Articular chondrocyte of knee joint (primary cell): ENCODE data around the gene C1QBP. TPM values are rescaled to one million over a fixed set of nuclear protein-coding genes. Genes with fewer than 3 reads are reported as not detected.

ENCODE experiments used
- total RNA-seq: library from RNA; depleted of rRNA; stranded (reverse); fragments of >200 nt; gene quantifications from 2 replicates; pipeline ENCODE4 v1.2.3, GENCODE V29; 2012

Gene C1QBP
- 147 and 156 TPM in 2 replicates for total RNA-seq

GRCh38 chr17:5438716-5439445 lies at the start of gene C1QBP:
C1QBP (minus strand) TSS chr17:5439155; CDS start chr17:5439073, 82 bp downstream.

GRCh38 chr17:5486206-5487124 lies 47.5 kb upstream of the C1QBP start, which contains the start of gene MIS12:
MIS12 (plus strand) TSS chr17:5486566; CDS start chr17:5488863, 2,297 bp downstream.

GRCh38 chr17:5485270-5486205 lies 46.6 kb upstream of the C1QBP start, which contains the start of gene DERL2:
DERL2 (minus strand) TSS chr17:5486178; CDS start chr17:5486161, 17 bp downstream.

GRCh38 chr17:5419959-5420653 lies 18.8 kb downstream of the C1QBP start, which contains the start of gene RPAIN:
RPAIN (plus strand) TSS chr17:5420182; CDS start chr17:5420211, 29 bp downstream.

GRCh38 chr17:5419356-5419958 lies 19.5 kb downstream of the C1QBP start, which contains the start of gene NUP88:
NUP88 (minus strand) TSS chr17:5419662; CDS start chr17:5419650, 12 bp downstream.

Other genes starting within 250 kb of the C1QBP start
- 11.4 and 11.8 TPM in 2 replicates for gene ZNF594, start 247.3 kb downstream of the C1QBP start, total RNA-seq
- not detected in 2 replicates for gene SCIMP, start 204.3 kb downstream of the C1QBP start, total RNA-seq
- 55.7 and 59.5 TPM in 2 replicates for gene RABEP1, start 156.9 kb downstream of the C1QBP start, total RNA-seq
- gene NUP88, start 19.5 kb downstream of the C1QBP start, total RNA-seq: 62.9 and 66.9 TPM in 2 replicates
- gene RPAIN, start 19.0 kb downstream of the C1QBP start, total RNA-seq: 26.9 and 29.7 TPM in 2 replicates
- 10.3 and 10.7 TPM in 2 replicates for gene DHX33, start 29.8 kb upstream of the C1QBP start, total RNA-seq
- gene DERL2, start 47.0 kb upstream of the C1QBP start, total RNA-seq: 42.7 and 43.3 TPM in 2 replicates
- 10.6 and 12.2 TPM in 2 replicates for gene MIS12, start 47.4 kb upstream of the C1QBP start, total RNA-seq
- gene NLRP1, start 145.4 kb upstream of the C1QBP start, total RNA-seq: 25.1 and 26.0 TPM in 2 replicates